MG63 (cell line): Measurements from ENCODE around the gene IFFO2. TPM values are rescaled to one million over a fixed set of nuclear protein-coding genes. Genes with fewer than 3 reads are reported as not detected.

Experiments
- DNase-seq: peaks from one replicate; pipeline ENCODE4 v3.0.0-alpha.2; 2020
- H3K27me3 ChIP-seq: fragments of 250-450 bp; sonication (Bioruptor Pico); 2 replicates; pipeline ENCODE4 v1.5.1; 2020; ENCODE audit warnings: mild to moderate bottlenecking, moderate library complexity
- H3K36me3 ChIP-seq: fragments of 250-450 bp; sonication (Bioruptor Pico); 2 replicates; pipeline ENCODE4 v1.5.1; 2020; ENCODE audit warnings: mild to moderate bottlenecking, moderate library complexity
- H3K4me3 ChIP-seq: fragments of 250-450 bp; sonication (Bioruptor Pico); 2 replicates; pipeline ENCODE4 v1.5.1; 2020; ENCODE audit warnings: mild to moderate bottlenecking, moderate library complexity
- H3K9me3 ChIP-seq: fragments of 250-450 bp; sonication (Bioruptor Pico); 2 replicates; pipeline ENCODE4 v1.5.1; 2020; ENCODE audit warnings: mild to moderate bottlenecking, moderate library complexity
- total RNA-seq: library from RNA; depleted of rRNA; stranded (reverse); fragments of >200 nt; shearing (Covaris generic); gene quantifications from 2 replicates; pipeline ENCODE4 v1.2.3, GENCODE V29; 2014; ENCODE audit warnings: low replicate concordance

IFFO2 gene
- total RNA-seq, 1 experiment from 2014 or later, result 3.9 TPM

GRCh38 chr1:18957532-18958300 is 1.2 kb upstream of the IFFO2 start:
- Histone ChIP-seq H3K27me3 (no peaks in the 10 kb centered on the region), H3K36me3 (no peaks in the 10 kb centered on the region), H3K4me3 (no peak overlapping the region), H3K9me3 (no peaks in the 10 kb centered on the region)
- DNase-seq, result no peak

- no peaks in the 10 kb centered on the region for H3K9me3 ChIP-seq
- H3K27me3 ChIP-seq, result no peaks in the 10 kb centered on the region
- H3K4me3 ChIP-seq, result peak overlapping the region; percentile 61
- no peak for DNase-seq
- H3K36me3 ChIP-seq, result no peaks in the 10 kb centered on the region
Observed at GRCh38 chr1:18957136-18957521, 653 bp upstream of the IFFO2 start.

- H3K4me3 ChIP-seq, result peak overlapping the region; percentile 61
- no peaks in the 10 kb centered on the region for H3K9me3 ChIP-seq
- no peaks in the 10 kb centered on the region for H3K27me3 ChIP-seq
- no peaks in the 10 kb centered on the region for H3K36me3 ChIP-seq
- DNase-seq, result peak; percentile 43
Observed at GRCh38 chr1:18955441-18956192, 859 bp downstream of the IFFO2 start.

GRCh38 chr1:18955131-18955440 is 1.4 kb downstream of the IFFO2 start:
- DNase-seq, result no peak
- H3K4me3 ChIP-seq, result peak overlapping the region; percentile 61
- H3K9me3 ChIP-seq, result no peaks in the 10 kb centered on the region
- H3K36me3 ChIP-seq, result no peaks in the 10 kb centered on the region
- no peaks in the 10 kb centered on the region for H3K27me3 ChIP-seq

GRCh38 chr1:18954270-18955071 is 2.0 kb downstream of the IFFO2 start:
- H3K27me3 ChIP-seq, result no peaks in the 10 kb centered on the region
- no peaks in the 10 kb centered on the region for H3K36me3 ChIP-seq
- no peak for DNase-seq
- H3K9me3 ChIP-seq, result no peaks in the 10 kb centered on the region
- no peak overlapping the region for H3K4me3 ChIP-seq

- no peak for DNase-seq
- Histone ChIP-seq H3K27me3 (no peaks in the 10 kb centered on the region), H3K9me3 (no peaks in the 10 kb centered on the region), H3K36me3 (no peaks in the 10 kb centered on the region), H3K4me3 (no peak overlapping the region)
Observed at GRCh38 chr1:18953731-18954231, 2.7 kb downstream of the IFFO2 start.

- DNase-seq, result no peak
- Histone ChIP-seq H3K36me3 (no peaks in the 10 kb centered on the region), H3K9me3 (no peaks in the 10 kb centered on the region), H3K27me3 (no peaks in the 10 kb centered on the region), H3K4me3 (no peak overlapping the region)
Observed at GRCh38 chr1:18951818-18952391, 4.6 kb downstream of the IFFO2 start.

GRCh38 chr1:18951416-18951815 is 5.1 kb downstream of the IFFO2 start:
- Histone ChIP-seq H3K36me3 (no peaks in the 10 kb centered on the region), H3K27me3 (no peaks in the 10 kb centered on the region), H3K9me3 (no peaks in the 10 kb centered on the region), H3K4me3 (no peak overlapping the region)
- DNase-seq, result no peak

- no peaks in the 10 kb centered on the region for H3K36me3 ChIP-seq
- no peaks in the 10 kb centered on the region for H3K27me3 ChIP-seq
- H3K9me3 ChIP-seq, result no peaks in the 10 kb centered on the region
- no peak overlapping the region for H3K4me3 ChIP-seq
- no peak for DNase-seq
Observed at GRCh38 chr1:18950401-18951026, 6.0 kb downstream of the IFFO2 start.

- no peak for DNase-seq
- Histone ChIP-seq H3K36me3 (no peaks in the 10 kb centered on the region), H3K4me3 (no peak overlapping the region), H3K9me3 (no peaks in the 10 kb centered on the region), H3K27me3 (no peaks in the 10 kb centered on the region)
Observed at GRCh38 chr1:18949686-18950400, 6.6 kb downstream of the IFFO2 start.

- Histone ChIP-seq H3K9me3 (no peaks in the 10 kb centered on the region), H3K36me3 (no peaks in the 10 kb centered on the region), H3K27me3 (no peaks in the 10 kb centered on the region), H3K4me3 (no peak overlapping the region)
- peak; percentile 76 for DNase-seq
Observed at GRCh38 chr1:18948913-18949685, 7.4 kb downstream of the IFFO2 start.

- Histone ChIP-seq H3K27me3 (no peaks in the 10 kb centered on the region), H3K36me3 (no peaks in the 10 kb centered on the region), H3K4me3 (no peak overlapping the region), H3K9me3 (no peaks in the 10 kb centered on the region)
- peak; percentile 81 for DNase-seq
Observed at GRCh38 chr1:18948048-18948912, 8.2 kb downstream of the IFFO2 start.

- Histone ChIP-seq H3K27me3 (no peaks in the 10 kb centered on the region), H3K9me3 (no peaks in the 10 kb centered on the region), H3K36me3 (no peaks in the 10 kb centered on the region), H3K4me3 (no peak overlapping the region)
- DNase-seq, result no peak
Observed at GRCh38 chr1:18947570-18947969, 8.9 kb downstream of the IFFO2 start.

- H3K27me3 ChIP-seq, result no peaks in the 10 kb centered on the region
- H3K9me3 ChIP-seq, result no peaks in the 10 kb centered on the region
- H3K4me3 ChIP-seq, result no peak overlapping the region
- DNase-seq, result no peak
- no peaks in the 10 kb centered on the region for H3K36me3 ChIP-seq
Observed at GRCh38 chr1:18946550-18947381, 9.7 kb downstream of the IFFO2 start.
